Fibroblast of lung (primary cell): Measurements from ENCODE around the gene PTPRO. TPM values are rescaled to one million over a fixed set of nuclear protein-coding genes. Genes with fewer than 3 reads are reported as not detected.

Experiments used
- DNase-seq, 2 donors: peaks; one replicate each; pipeline versions ENCODE4 v3.0.0 to v3.0.0-alpha.2; 2010; ENCODE audit warnings: low read depth in 2 of 2
- H2AFZ ChIP-seq: 2 replicates; pipeline ENCODE4 v1.5.1; 2012; ENCODE audit warnings: low read length, control low read depth, inconsistent platforms
- H3K27ac ChIP-seq: 2 replicates; pipeline ENCODE4 v1.5.1; 2011; ENCODE audit warnings: low read length, control low read depth; ENCODE audit not compliant: insufficient read depth
- H3K27me3 ChIP-seq: 2 replicates; pipeline ENCODE4 v1.5.1; 2011; ENCODE audit warnings: mild to moderate bottlenecking, low read length; ENCODE audit not compliant: control insufficient read depth, insufficient read depth
- H3K36me3 ChIP-seq: 2 replicates; pipeline ENCODE4 v1.5.1; 2011; ENCODE audit warnings: low read length; ENCODE audit not compliant: control insufficient read depth, insufficient read depth
- H3K4me1 ChIP-seq: 2 replicates; pipeline ENCODE4 v1.5.1; 2011; ENCODE audit warnings: low read length; ENCODE audit not compliant: control insufficient read depth, insufficient read depth; ENCODE audit errors: extremely low read depth
- H3K4me2 ChIP-seq: 2 replicates; pipeline ENCODE4 v1.5.1; 2011; ENCODE audit warnings: low read length, control low read depth; ENCODE audit not compliant: insufficient read depth; ENCODE audit errors: extremely low read depth
- H3K4me3 ChIP-seq, 4 experiments: fragments of 200-600 bp in 1 of 4; sonication (generic) in 1 of 4; replicated peaks in 1 of 4; 2 replicates each; pipeline ENCODE4 v1.5.1; 2011 to 2016; ENCODE audit warnings: low read length in 4 of 4, low read depth in 3 of 4, mild to moderate bottlenecking in 3 of 4, control low read depth in 2 of 4, inconsistent platforms in 1 of 4, mixed read lengths in 1 of 4; ENCODE audit not compliant: insufficient read depth in 1 of 4; ENCODE audit errors: control extremely low read depth in 1 of 4
- H3K79me2 ChIP-seq: 2 replicates; pipeline ENCODE4 v1.5.1; 2012; ENCODE audit warnings: mild to moderate bottlenecking, low read length, inconsistent platforms; ENCODE audit not compliant: control insufficient read depth, insufficient read depth
- H3K9ac ChIP-seq: 2 replicates; pipeline ENCODE4 v1.5.1; 2011; ENCODE audit warnings: mild to moderate bottlenecking, low read length, control low read depth; ENCODE audit not compliant: insufficient read depth
- H3K9me3 ChIP-seq: 2 replicates; pipeline ENCODE4 v1.5.1; 2012; ENCODE audit warnings: low read depth, low read length; ENCODE audit not compliant: control insufficient read depth, insufficient read depth
- H4K20me1 ChIP-seq: 2 replicates; pipeline ENCODE4 v1.5.1; 2011; ENCODE audit warnings: low read length; ENCODE audit not compliant: control insufficient read depth, insufficient read depth; ENCODE audit errors: extremely low read depth
- CTCF ChIP-seq, 2 donors: IDR thresholded peaks in 1 of 2; conservative IDR thresholded peaks in 1 of 2; 1 replicate in 1 of 2; 2 replicates in 1 of 2; pipeline ENCODE4 v1.5.1; 2011 to 2012; ENCODE audit warnings: low read length in 2 of 2, control low read depth in 1 of 2, inconsistent platforms in 1 of 2, low read depth in 1 of 2, mild to moderate bottlenecking in 1 of 2
- EZH2 ChIP-seq: IDR thresholded peaks from 2 replicates; pipeline ENCODE4 v1.5.1; 2012; ENCODE audit warnings: low read length, control low read depth, mild to moderate bottlenecking; ENCODE audit errors: missing control alignments
- polyA plus RNA-seq, 2 donors: library from polyadenylated mRNA; depleted of rRNA in 1 of 2; stranded (reverse) in 1 of 2; unstranded in 1 of 2; fragments of >200 nt; gene quantifications; 2 replicates each; pipeline ENCODE4 v1.2.1, GENCODE V29; 2011 to 2012; ENCODE audit warnings: missing spikeins in 1 of 2
- total RNA-seq: library from RNA; depleted of rRNA; stranded (reverse); fragments of >200 nt; gene quantifications from 2 replicates; pipeline ENCODE4 v1.2.1, GENCODE V29; 2014

PTPRO gene
- total and polyA plus RNA-seq, 2 donors (not counting 1 experiment from before 2014, with no cell fraction given): 0.33 to 0.35 TPM

GRCh38 chr12:15600223-15600935, 278.1 kb downstream of the PTPRO start:
- no peak overlapping the region for H2AFZ ChIP-seq
- H3K79me2 ChIP-seq: no peaks in the 10 kb centered on the region
- H3K27me3 ChIP-seq: no peaks in the 10 kb centered on the region
- no peak overlapping the region for H3K4me3 ChIP-seq
- peaks cover 19% of the 10 kb centered on the region for H3K4me1 ChIP-seq
- H3K4me2 ChIP-seq: no peak overlapping the region
- H3K36me3 ChIP-seq: no peaks in the 10 kb centered on the region
- no peak for DNase-seq
- no peak overlapping the region for H3K27ac ChIP-seq
- H3K9me3 ChIP-seq: no peaks in the 10 kb centered on the region
- H3K9ac ChIP-seq: no peak overlapping the region
- H4K20me1 ChIP-seq: no peaks in the 10 kb centered on the region
- no peak for TF ChIP-seq EZH2
- TF ChIP-seq CTCF (conservative IDR thresholded peaks at IDR 0.05 in 1 of 2, IDR thresholded peaks at IDR 0.05 in 1 of 2; ENCODE audit: low read depth in 1 of 2, low read length in 2 of 2): no peak

- no peaks in the 10 kb centered on the region for H3K36me3 ChIP-seq
- H2AFZ ChIP-seq: peak overlapping the region; percentile 19
- H3K4me1 ChIP-seq: peaks cover 19% of the 10 kb centered on the region
- peak; percentile 92 to 96 for DNase-seq
- no peak overlapping the region for H3K4me3 ChIP-seq
- peak overlapping the region; percentile 45 for H3K27ac ChIP-seq
- H3K4me2 ChIP-seq: peak overlapping the region; percentile 25
- no peaks in the 10 kb centered on the region for H3K27me3 ChIP-seq
- H3K79me2 ChIP-seq: no peaks in the 10 kb centered on the region
- no peaks in the 10 kb centered on the region for H4K20me1 ChIP-seq
- H3K9ac ChIP-seq: no peak overlapping the region
- TF ChIP-seq CTCF (conservative IDR thresholded peaks at IDR 0.05 in 1 of 2, IDR thresholded peaks at IDR 0.05 in 1 of 2; ENCODE audit: low read depth in 1 of 2, low read length in 2 of 2): no peak
- TF ChIP-seq EZH2: no peak
- H3K9me3 ChIP-seq: no peaks in the 10 kb centered on the region
These were observed 279.0 kb downstream of the PTPRO start for GRCh38 chr12:15601210-15601800.

GRCh38 chr12:15602051-15602672, 279.9 kb downstream of the PTPRO start:
- H3K4me2 ChIP-seq: no peak overlapping the region
- no peak overlapping the region for H3K27ac ChIP-seq
- H2AFZ ChIP-seq: no peak overlapping the region
- H3K9ac ChIP-seq: no peak overlapping the region
- H3K36me3 ChIP-seq: no peaks in the 10 kb centered on the region
- no peaks in the 10 kb centered on the region for H3K9me3 ChIP-seq
- no peaks in the 10 kb centered on the region for H3K79me2 ChIP-seq
- peaks cover 19% of the 10 kb centered on the region for H3K4me1 ChIP-seq
- no peak overlapping the region for H3K4me3 ChIP-seq
- TF ChIP-seq EZH2: no peak
- no peak for TF ChIP-seq CTCF (conservative IDR thresholded peaks at IDR 0.05 in 1 of 2, IDR thresholded peaks at IDR 0.05 in 1 of 2; ENCODE audit: low read depth in 1 of 2, low read length in 2 of 2)
- H4K20me1 ChIP-seq: no peaks in the 10 kb centered on the region
- no peaks in the 10 kb centered on the region for H3K27me3 ChIP-seq
- no peak for DNase-seq
